Esophagus muscularis mucosa (tissue), 3 donors: Measurements from ENCODE around the gene ORM1.

Experiments used
- EP300 ChIP-seq: sonication (generic); formaldehyde crosslinking; IDR thresholded peaks from one replicate; pipeline ENCODE4 v1.6.1; 2017; ENCODE audit warnings: antibody characterized with exemption
- POLR2AphosphoS5 ChIP-seq, 2 donors: sonication (generic); formaldehyde crosslinking; IDR thresholded peaks; one replicate each; pipeline ENCODE4 v1.6.1; 2017; ENCODE audit warnings: antibody characterized with exemption in 2 of 2

GRCh38 chr9:114299286-114300152 lies 23.4 kb upstream of the ORM1 start:
- TF ChIP-seq POLR2AphosphoS5 (IDR thresholded peaks at IDR 0.05) (no peak), EP300 (no peak)
